MM.1S (cell line): ENCODE data around the gene PDS5B.

Experiments used
- DNase-seq: peaks from one replicate; pipeline ENCODE4 v3.0.0-alpha.2; 2015
- H2AFZ ChIP-seq: fragments of 300-600 bp; sonication (generic); 2 replicates; pipeline ENCODE4 v1.6.0; 2016; ENCODE audit warnings: antibody characterized with exemption, low read length
- H3F3A ChIP-seq: fragments of 300-600 bp; sonication (generic); 2 replicates; pipeline ENCODE4 v1.6.1; 2016; ENCODE audit warnings: mild to moderate bottlenecking, antibody characterized with exemption, low read length, moderate library complexity, mixed read lengths; ENCODE audit not compliant: insufficient read depth
- H3K27ac ChIP-seq: fragments of 300-600 bp; sonication (generic); 2 replicates; pipeline ENCODE4 v1.5.1; 2016; ENCODE audit warnings: mild to moderate bottlenecking, low read length
- H3K27me3 ChIP-seq: fragments of 300-600 bp; sonication (generic); replicated peaks from 2 replicates; pipeline ENCODE4 v1.6.0; 2016; ENCODE audit warnings: low read length; ENCODE audit not compliant: insufficient read depth
- H3K36me3 ChIP-seq: fragments of 300-600 bp; sonication (generic); replicated peaks from 2 replicates; pipeline ENCODE4 v1.6.1; 2016; ENCODE audit warnings: mild to moderate bottlenecking, low read length, mixed read lengths; ENCODE audit not compliant: insufficient read depth
- H3K4me1 ChIP-seq: fragments of 300-600 bp; sonication (generic); 2 replicates; pipeline ENCODE4 v1.6.1; 2016; ENCODE audit warnings: low read length, mixed read lengths
- H3K4me2 ChIP-seq: fragments of 300-600 bp; sonication (generic); 2 replicates; pipeline ENCODE4 v1.6.0; 2016; ENCODE audit warnings: low read depth, low read length
- H3K4me3 ChIP-seq: fragments of 300-600 bp; sonication (generic); 2 replicates; pipeline ENCODE4 v1.5.1; 2016; ENCODE audit warnings: low read length, mixed read lengths
- H3K79me2 ChIP-seq: fragments of 300-600 bp; sonication (generic); 2 replicates; pipeline ENCODE4 v1.6.1; 2016; ENCODE audit warnings: mixed run types, low read length, mixed read lengths
- H3K9ac ChIP-seq: fragments of 300-600 bp; sonication (generic); 2 replicates; pipeline ENCODE4 v1.6.1; 2016; ENCODE audit warnings: low read length, mixed read lengths
- H3K9me2 ChIP-seq: fragments of 300-600 bp; sonication (generic); replicated peaks from 2 replicates; pipeline ENCODE4 v1.6.1; 2016; ENCODE audit warnings: mild to moderate bottlenecking, low read length, mixed read lengths; ENCODE audit not compliant: insufficient read depth
- H3K9me3 ChIP-seq: fragments of 300-600 bp; sonication (generic); replicated peaks from 2 replicates; pipeline ENCODE4 v1.6.1; 2016; ENCODE audit warnings: mild to moderate bottlenecking, low read length, mixed read lengths; ENCODE audit not compliant: insufficient read depth
- H4K20me1 ChIP-seq: fragments of 300-600 bp; sonication (generic); 2 replicates; pipeline ENCODE4 v1.6.1; 2016; ENCODE audit warnings: mild to moderate bottlenecking, low read length, moderate library complexity, mixed read lengths; ENCODE audit not compliant: insufficient read depth
- CTCF ChIP-seq: fragments of 300-600 bp; sonication (generic); IDR thresholded peaks from 2 replicates; pipeline ENCODE4 v1.5.1; 2016; ENCODE audit warnings: antibody characterized with exemption, low read length, mixed read lengths
- EZH2 ChIP-seq: fragments of 300-600 bp; sonication (generic); optimal IDR thresholded peaks from 2 replicates; pipeline ENCODE3; 2017; ENCODE audit warnings: low read depth, mild to moderate bottlenecking, antibody characterized with exemption, low read length, mixed read lengths
- EZH2phosphoT487 ChIP-seq: fragments of 300-600 bp; sonication (generic); IDR thresholded peaks from 2 replicates; pipeline ENCODE4 v1.6.1; 2018; ENCODE audit warnings: antibody characterized with exemption, low read length

PDS5B gene

GRCh38 chr13:32642858-32643257 is 56.6 kb downstream of the PDS5B start:
- H3K9me2 ChIP-seq: no peaks in the 10 kb centered on the region
- H3K27ac ChIP-seq: no peak overlapping the region
- no peaks in the 10 kb centered on the region for H3F3A ChIP-seq
- H3K9ac ChIP-seq: no peak overlapping the region
- H2AFZ ChIP-seq: no peak overlapping the region
- DNase-seq: no peak
- H3K9me3 ChIP-seq: no peaks in the 10 kb centered on the region
- no peaks in the 10 kb centered on the region for H3K27me3 ChIP-seq
- H3K4me1 ChIP-seq: peaks cover 16% of the 10 kb centered on the region
- H3K36me3 ChIP-seq: no peaks in the 10 kb centered on the region
- no peak overlapping the region for H3K4me2 ChIP-seq
- H4K20me1 ChIP-seq: no peaks in the 10 kb centered on the region
- no peak overlapping the region for H3K4me3 ChIP-seq
- H3K79me2 ChIP-seq: peaks cover 97% of the 10 kb centered on the region
- TF ChIP-seq CTCF: no peak
- no peak for TF ChIP-seq EZH2
- TF ChIP-seq EZH2phosphoT487: no peak

DNA sequence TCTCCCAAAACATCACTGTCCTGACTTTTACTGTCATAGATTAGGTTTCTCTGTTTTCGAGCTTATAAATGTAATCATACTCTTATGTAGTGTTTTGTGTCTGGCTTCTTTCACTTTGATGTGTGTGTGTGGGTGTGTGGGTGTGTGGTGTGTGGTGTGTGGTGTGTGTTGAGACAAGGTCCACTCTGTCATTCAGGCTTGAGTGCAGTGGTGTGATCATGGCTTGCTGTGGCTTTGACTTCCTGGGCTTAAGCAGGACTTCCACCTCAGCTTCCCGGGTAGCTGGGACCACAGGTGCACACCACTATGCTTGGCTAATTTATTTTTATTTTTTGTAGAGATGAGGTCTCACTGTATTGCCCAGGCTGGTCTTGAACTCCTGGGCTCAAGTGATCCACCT is 59.6 kb downstream of the PDS5B start:
- Histone ChIP-seq H4K20me1 (no peaks in the 10 kb centered on the region), H3F3A (no peaks in the 10 kb centered on the region), H3K27ac (no peak overlapping the region), H3K36me3 (no peaks in the 10 kb centered on the region), H3K4me3 (no peak overlapping the region), H3K4me1 (peaks cover 20% of the 10 kb centered on the region), H3K79me2 (peaks cover 85% of the 10 kb centered on the region), H3K27me3 (no peaks in the 10 kb centered on the region), H3K9me2 (no peaks in the 10 kb centered on the region), H3K4me2 (no peak overlapping the region), H3K9ac (no peak overlapping the region), H2AFZ (no peak overlapping the region), H3K9me3 (no peaks in the 10 kb centered on the region)
- DNase-seq: peak; percentile 28
- no peak for TF ChIP-seq EZH2
- TF ChIP-seq CTCF: no peak
- TF ChIP-seq EZH2phosphoT487: no peak

DNA sequence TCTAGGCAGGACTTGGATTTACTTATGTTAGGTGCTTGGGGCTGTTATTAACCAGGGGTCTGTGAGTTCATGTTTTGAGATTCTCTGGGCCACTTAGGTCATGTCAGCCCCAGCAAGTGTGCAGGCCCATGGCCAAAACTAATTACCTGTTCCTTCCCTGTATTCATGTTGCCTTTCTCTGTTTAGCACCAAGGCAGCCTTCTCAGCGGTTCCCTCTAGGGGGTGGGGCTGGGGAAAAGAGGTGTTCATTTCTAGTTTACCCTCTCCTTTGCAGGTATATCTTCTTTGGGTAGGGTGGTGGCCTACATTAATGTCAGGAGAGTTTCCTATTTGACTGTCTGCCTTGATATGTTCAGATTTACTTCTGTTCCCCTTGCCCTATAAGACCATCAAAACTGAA is 61.7 kb downstream of the PDS5B start:
- H3K27me3 ChIP-seq: no peaks in the 10 kb centered on the region
- TF ChIP-seq CTCF (no peak), EZH2phosphoT487 (no peak), EZH2 (no peak)
- H3K9me3 ChIP-seq: no peaks in the 10 kb centered on the region
- H3K4me1 ChIP-seq: peaks cover 20% of the 10 kb centered on the region
- no peak overlapping the region for H3K4me2 ChIP-seq
- H3K36me3 ChIP-seq: no peaks in the 10 kb centered on the region; the same call in 1 of the 2 replicates
- H3F3A ChIP-seq: no peaks in the 10 kb centered on the region
- H3K4me3 ChIP-seq: no peak overlapping the region
- peaks cover 80% of the 10 kb centered on the region for H3K79me2 ChIP-seq
- H4K20me1 ChIP-seq: no peaks in the 10 kb centered on the region
- no peak overlapping the region for H2AFZ ChIP-seq
- no peak overlapping the region for H3K9ac ChIP-seq
- no peaks in the 10 kb centered on the region for H3K9me2 ChIP-seq
- DNase-seq: no peak
- no peak overlapping the region for H3K27ac ChIP-seq
